ENCODE results near the gene RND1.
"Not testable (repeated sequence)": the region's sequence is repeated elsewhere in the genome, so short reads cannot be mapped to it uniquely, and the experiment has no call there.

The RND1 gene

DNA sequence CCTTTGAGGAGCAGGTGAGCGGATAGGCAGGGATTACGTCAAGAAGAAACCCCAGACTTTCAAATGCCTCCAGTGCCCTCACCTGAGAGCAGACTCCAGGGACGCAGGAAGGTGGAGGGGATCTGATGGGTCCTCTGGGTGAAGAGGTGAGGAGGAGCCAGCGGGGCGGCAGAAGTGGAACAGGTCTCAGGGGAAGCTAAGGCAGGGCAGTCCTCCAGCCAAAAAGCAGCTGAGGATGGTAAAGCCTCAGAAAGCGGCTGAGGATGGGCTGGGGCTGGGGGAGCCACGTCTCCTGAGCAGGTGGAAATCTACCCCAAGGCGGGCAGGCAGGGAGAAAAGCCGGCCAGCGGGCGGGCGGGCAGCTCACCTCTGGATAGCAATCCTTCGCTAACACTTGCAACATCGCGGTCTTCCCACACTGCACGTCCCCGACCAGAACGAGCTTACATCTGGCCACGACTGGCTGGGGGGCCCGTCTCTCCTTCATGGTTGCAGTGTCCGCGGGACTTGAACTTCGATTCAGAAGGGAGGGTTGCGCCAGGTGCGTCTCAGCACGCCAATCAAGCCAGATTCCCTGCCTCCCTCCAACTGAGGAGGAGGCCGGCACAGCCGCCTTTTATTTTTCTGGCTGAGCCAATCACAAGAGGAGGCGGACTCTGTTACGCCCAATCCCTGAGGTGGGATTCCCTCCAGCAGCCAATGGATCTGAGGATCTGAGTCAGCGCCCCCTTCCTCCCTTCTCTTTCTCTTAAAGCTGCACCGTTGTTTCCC lies at the start of gene RND1:
RND1 (minus strand) TSS at position 590 of the 771 bp plus-strand sequence; CDS start at position 487, 103 bp downstream.
- DNase-seq: peak; percentile 88

DNA sequence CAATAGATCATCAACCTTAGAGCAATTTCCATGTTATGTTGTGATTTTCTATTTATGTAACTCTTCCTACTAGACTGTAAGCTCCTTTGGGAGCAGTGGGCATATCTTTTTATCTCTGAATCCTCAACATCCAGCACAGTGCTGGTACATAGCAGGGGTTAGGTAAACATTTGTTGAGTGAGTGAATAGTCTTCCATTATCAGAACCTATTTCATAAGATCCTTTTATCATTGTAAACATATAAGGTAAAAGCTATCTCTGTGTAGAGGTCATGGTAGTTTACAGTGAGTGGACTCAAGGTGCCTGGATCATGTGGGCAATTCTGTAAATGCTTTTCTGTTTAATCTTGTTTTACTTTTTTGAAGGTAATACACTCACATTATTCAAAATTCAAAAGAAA lies 44.5 kb upstream of the RND1 start:
- DNase-seq: no peak

DNA sequence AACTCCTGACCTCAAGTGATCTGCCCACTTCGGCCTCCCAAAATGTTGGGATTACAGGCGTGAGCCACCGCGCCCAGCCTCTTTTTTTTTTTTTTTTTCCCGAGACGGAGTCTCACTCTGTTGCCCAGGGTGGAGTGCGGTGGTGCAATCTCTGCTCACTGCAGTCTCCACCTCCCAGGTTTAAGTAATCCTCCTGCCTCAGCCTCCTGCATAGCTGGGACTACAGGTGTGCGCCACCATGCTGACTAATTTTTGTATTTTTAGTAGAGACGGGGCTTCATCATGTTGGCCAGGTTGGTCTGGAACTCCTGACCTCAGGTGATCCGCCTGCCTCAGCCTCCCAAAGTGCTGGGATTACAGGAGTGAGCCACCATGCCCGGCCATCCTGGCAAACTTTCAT lies 44.0 kb upstream of the RND1 start:
- not testable (repeated sequence) for DNase-seq

DNA sequence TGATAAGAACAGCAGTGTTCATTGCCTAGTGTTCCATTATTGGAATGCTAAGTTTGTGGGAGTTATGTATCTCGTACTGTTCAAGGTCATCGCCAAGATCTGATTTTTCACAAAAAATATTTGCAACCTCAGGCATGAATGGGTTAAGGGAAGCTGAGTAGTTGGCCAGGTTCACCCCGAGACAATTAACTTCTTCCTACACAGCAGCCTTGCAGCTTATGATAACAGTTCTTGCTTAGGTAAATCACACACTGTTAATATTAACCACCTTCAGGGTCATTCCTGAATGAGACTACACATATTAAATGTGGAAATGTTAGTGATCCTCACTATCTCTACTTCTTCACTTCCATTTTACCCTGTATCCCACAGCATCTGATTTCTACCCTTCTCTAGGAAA lies 41.6 kb upstream of the RND1 start:
- no peak for DNase-seq

DNA sequence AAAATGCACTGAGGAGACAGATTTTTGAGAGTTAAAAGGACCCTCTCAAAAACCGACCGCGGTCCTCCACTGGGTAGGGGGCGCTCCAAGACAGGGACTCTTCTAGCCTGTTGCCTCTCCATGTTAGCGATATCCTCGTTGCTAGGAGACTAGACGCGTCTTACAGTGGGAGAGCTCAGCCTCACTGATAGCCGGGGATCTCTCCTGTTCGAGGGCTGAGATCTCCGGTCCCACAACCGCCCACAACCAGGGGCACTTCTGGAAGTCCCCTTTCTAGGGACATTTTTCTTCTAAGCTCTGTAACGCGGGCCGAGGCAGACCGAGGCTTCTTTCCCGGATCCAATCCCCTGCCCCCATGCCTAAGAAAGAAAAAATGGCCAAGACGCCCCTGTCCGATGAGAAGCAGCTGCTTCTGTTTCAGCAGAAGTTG lies 38.3 kb upstream of the RND1 start:
- DNase-seq: peak; percentile 89

DNA sequence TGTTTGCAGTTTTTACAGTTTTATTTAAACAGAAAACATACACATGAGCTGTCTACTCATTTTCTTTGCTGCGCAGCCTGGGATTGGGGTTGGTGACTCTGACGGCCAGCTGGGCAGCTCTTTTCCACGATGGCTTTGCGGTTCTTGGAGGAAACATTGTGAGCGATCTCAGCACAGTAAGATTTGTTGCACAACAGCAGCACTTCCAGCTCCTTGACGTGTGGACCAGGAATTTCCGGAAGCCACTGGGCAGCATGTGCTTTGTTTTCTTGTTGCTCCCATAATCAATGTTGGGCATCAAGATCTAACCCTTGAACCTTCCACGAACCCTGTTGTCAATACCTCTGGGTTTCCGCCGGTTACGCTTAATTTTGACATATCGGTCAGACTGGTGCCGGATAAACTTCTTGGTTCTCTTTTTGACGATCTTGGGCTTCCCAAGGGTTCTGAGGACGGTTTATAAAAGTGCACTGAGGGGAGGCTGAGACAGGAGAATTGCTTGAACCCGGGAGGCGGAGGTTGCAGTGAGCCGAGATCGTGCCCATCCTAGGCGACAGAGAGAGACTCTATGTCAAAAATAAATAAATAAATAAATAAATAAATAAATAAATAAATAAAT lies 37.8 kb upstream of the RND1 start:
- DNase-seq: no peak

DNA sequence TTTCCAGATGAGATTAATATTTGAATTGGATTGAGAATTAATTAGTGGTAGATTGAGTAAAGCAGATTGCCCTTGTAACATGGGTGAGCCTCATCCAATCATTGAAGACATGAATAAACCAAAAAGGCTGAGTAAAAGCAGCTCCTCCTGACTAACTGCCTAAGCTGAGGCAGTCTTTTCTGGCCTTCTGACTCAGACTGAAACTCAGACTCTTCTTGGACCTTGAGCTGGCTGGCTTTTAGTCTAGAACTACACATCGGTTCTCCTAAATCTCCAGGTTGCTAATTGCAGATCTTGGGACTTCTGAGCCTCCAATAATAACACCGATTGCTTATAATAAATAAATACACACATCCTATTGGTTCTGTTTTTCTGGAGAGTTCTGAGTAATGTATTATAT lies 35.6 kb upstream of the RND1 start:
- peak; percentile 13 for DNase-seq

DNA sequence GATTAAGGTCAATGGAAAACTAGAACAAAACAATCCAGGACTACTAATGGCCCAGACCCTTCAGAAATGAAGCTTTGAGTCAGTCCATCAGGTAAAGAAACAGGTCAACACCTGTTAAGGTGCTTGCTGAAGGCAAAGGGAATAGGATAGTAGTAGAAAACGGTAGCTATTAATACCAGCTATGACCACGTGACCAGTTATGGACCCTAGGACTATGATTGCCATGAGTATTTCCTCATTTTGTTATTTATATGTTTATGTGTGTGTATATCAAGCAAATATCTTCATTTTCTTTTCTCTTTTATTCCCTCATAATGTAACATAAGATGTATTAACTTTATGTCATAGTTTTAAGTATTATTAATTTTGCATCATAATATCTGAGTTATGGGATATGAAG lies 34.0 kb upstream of the RND1 start:
- no peak for DNase-seq

DNA sequence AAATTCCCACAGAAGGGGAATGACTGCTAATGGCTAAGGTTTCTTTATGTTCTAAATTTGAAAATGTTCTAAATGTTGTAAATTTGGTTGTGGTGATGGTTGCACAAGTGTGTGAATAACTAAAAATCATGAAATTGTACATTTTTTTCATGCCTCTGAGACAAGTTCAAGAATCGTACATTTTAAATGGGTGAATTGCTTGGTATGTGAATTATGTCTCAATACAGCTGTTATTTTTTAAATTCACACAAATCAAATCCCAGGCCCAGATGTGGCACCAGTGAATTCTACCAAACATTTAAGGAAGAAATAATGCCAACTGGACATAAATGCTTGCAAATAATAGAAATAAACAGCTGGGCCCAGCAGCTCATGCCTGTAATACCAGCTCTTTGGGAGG lies 28.6 kb upstream of the RND1 start:
- no peak for DNase-seq

DNA sequence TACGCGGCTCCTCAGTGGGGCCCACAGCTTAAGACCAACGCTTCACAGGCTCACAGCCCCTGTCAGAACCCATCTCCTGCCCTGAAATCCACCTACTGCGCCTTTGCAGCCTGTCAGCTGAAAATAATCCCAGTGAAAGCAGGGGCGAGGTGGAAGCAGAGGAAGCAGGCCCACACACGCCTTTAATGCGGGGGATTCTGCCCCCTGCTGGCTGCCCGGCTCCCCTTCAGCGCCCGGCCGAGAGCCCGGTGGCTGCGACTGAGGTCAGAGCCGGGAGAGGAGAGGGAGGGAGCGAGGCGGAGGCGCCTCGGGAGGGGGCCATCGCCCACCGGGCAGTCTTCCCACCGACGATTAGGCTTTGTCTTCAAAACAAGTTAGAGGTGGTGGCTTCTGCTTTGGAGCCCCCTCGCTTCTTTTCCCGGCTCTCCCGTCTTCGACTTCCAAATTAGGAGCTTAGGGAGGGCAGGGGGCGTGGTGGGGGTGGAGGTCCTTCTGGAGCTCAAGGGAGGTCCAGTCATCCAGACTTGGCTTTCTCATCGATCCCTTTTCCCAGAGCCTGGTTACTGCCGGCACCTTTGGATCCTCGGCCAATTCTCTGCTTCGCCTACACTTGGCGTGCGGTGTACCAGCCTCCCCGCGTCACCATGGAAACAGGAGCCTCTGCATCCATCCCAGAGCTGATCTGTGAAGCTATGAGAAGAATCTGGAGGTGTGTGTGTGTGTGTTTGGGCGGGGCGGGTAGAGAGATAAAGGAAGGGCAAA lies 25.2 kb upstream of the RND1 start:
- peak; percentile 83 for DNase-seq

DNA sequence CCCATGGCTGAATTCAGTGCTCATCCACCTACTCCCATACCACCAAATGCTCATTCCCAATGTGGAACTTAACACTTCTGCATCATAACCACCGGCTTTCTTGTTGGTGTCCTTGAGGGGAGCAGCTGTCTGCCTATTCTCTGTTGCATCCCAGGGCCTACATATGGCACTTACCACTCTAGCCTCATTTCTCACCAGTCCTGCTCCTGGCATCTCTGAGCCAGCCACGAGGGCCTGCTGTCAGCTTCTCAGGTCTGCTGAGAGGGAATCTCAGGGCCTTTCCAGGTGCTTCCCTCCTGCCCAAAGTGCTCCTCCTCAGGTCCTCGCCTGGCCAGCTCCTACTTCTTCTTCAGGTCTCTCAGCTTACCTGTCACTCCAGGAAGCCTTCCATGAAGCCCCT lies 24.0 kb upstream of the RND1 start:
- no peak for DNase-seq

DNA sequence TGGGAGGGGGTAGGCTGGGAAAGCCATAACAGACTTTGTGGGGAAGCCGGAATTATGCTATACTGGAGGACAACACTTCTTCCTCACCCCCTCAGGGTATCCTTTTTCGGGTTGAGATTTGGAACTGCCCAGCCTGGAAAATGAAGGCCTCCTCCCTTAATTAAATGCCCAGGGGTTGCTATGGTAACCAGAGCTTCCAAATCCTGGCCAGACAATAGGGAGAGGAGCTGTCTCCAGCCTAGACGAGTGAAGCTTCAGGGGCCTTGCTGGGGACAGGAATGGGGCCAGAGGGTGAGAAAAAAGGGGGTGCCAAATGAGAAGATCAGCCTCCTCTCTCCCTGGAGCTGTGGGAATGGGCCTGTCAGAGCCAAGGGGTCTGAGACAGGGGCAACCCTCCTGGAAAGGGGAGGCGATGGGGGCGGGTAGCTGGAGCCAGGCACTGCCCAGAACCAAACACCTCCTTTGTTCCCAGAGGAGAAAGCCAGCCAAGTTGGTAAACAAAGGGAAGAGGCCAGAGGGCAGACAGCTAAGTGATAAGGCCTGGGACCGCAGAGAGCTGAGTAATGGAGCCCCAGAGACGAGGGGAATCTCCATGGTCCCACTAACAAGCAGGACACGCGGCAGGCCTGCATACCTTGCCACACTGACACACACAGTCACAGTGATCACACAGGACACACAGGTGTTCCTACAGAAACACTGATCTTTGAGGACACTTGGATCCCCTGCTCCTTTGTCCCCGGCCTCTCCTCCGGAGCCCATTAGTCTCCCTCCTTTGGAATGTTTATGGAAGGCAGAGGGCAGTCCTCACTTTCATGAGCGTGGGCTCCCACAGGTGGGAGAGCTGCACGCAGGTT lies 17.9 kb upstream of the RND1 start:
- no peak for DNase-seq

DNA sequence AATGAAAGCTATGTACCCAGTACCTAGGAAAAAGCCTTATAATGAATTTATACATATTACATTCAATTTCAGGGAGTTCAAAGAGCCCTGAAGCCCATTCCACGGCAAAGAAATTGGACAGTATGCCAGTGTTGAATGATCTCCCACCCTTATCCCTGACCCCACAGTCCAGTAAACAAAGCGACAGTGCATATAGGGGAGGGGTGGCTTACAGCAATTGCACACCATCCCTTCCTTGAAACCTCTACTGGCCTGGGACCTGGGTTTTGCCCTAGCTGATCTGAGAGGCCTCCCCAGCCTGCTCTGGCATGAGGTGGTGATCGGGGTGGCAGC lies 17.3 kb upstream of the RND1 start:
- DNase-seq: no peak

DNA sequence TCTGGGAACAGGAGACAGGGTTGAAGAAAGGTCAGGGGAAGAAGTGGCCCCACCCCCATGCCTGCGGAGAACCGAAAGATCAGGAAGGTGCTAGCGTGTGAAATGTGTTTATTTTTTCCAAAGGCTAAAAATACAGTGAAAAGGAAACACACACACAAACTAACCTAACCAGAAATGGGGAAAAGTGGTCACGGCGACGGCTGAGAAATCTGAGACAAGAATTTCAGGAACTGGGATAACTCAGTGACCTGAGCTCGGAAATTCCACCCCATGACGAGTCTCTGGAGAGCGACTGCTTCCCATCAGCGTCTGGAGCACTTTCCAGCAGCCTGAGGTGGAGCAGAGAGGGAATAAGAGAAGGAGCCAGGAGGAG lies 16.6 kb upstream of the RND1 start:
- no peak for DNase-seq

DNA sequence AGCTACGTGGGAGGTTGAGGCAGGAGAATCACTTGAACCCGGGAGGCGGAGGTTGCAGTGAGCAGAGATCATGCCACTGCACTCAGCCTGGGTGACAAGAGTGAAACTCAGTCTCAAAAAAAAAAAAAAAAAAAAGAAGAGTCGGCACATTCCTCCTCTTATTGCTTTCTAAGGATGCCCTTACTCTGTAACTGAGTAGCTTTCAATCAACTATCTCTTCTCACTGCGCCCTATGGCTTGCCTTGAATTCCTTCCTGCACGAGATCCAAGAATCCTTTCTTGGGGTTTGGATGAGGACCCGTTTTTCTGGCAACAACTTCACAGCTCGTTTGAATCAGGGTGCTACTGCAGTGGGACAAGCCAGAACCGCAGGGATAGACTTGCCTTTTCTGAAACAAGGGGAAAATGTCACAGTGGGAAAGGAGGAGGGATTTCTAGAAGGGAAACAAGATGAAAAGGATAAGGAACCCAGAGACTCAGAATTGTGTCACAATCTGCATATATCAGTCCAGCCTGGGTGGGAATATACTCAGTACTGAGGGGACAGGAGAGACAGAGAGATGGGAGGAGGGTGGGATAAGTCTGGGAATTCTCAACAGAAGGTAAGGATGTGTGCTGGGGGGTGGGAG lies 16.1 kb upstream of the RND1 start:
- no peak for DNase-seq

DNA sequence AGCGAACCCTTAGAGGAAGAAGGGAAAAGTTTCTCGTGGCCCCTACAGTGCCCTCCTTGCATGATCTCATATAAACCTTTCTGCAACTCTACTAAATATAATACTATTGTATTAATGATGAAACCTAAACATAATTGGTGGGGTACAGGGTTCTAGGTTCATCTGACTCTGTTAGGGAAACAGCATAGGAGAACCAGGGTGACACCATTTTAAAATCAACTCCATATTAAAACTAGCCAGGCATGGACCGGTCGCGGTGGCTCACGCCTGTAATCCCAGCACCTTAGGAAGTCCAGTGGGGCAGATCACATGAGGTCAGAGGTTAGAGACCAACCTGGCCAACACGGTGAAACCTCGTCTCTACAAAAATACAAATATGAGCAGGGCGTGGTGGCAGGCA lies 15.0 kb upstream of the RND1 start:
- no peak for DNase-seq

DNA sequence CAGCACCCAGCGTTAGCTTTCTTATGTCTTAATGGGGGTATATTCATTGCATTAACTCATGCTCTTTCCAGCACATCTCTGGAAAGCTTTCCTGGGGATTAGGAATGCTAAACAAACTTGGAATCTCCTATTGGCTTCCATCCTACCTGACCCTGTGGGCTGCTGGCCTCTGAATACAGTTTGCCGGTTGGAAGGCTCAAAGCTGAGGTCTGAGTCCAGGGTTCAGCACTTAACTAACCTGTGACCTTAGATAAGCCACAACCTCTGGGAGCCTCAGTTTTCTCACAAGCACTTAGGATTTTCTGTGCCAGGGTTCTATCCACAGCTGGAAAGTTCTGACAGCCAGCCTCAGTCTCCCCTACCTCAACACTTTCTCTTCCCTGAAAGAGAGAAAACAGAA lies 12.9 kb upstream of the RND1 start:
- no peak for DNase-seq

DNA sequence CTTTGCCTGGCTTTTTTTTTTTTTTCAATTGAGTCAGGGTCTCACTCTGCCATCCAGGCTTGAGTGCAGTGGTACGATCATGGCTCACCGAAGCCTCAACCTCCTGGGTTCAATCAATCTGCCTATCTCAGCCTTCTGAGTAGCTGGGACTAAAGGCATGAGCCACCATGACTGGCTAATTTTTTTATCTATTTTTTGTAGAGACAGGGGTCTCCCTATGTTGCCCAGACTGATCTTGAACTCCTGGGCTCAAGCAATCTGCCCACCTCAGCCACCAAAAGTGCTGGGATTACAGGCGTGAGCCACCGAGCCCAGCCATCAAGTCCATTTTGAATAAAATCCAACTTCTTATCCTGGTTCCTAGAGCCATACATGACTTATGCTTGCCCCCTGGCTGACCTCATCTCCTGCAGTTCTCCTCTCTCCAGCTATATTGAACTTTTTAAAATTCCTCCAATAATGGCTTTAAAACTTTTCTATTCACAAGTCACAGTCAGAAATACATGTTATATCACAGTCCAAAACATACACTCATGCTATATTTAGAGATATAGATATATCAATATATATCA lies 10.4 kb upstream of the RND1 start:
- no peak for DNase-seq

DNA sequence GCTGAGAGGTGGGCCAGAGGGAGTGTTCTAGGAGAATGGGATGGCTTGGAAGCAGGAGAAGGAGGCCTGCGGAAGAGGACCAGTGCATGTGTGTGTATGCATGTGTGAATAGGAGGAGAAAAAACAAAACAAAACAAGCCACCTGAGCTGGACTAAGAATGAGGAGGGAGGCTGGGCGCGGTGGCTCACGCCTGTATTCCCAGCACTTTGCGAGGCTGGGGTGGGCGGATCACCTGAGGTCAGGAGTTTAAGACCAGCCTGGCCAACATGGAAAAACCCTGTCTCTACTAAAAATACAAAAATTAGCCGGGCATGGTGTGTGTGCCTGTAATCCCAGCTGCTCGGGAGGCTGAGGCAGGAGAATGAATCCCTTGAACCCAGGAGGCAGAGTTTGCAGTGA lies 7.9 kb upstream of the RND1 start:
- not testable (repeated sequence) for DNase-seq

DNA sequence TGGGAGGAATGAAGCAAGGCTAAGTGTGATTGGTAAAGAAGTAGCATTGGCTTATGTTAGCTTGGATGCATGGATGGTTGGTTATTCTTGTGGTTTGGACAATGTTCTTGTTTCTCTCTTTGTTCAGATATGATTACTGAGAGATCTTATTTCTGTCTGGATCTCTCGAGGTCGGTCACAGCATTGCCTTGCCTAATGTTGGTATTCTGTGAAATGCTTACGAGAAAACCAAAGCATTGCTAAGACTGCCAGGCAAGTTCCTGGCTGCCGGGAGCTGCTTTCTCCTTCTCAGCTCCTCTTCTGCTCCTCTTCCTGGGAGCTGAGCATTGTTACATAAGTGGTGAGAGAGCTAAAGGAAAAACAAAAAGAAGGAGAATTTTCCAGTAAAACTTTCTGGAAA lies 7.4 kb upstream of the RND1 start:
- no peak for DNase-seq

DNA sequence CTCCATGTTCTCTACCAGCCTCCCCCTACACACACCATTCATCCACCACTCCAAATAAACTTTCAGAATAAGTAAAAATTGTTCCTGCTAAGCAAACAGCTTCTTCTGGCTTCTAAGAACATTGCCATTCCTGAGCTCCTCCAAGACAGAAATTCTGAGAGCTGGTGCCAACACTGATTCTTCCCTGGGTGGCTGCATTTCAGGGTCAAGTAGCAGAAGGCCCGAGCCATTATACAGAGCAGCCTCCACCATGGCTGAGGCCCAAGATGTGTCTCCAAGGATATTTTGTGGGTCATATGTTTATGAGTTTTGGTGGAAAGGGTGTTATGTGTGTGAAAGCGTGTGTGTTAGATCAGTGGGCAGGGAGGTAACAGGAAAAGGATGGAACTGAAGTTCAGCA lies 3.5 kb upstream of the RND1 start:
- DNase-seq: no peak

DNA sequence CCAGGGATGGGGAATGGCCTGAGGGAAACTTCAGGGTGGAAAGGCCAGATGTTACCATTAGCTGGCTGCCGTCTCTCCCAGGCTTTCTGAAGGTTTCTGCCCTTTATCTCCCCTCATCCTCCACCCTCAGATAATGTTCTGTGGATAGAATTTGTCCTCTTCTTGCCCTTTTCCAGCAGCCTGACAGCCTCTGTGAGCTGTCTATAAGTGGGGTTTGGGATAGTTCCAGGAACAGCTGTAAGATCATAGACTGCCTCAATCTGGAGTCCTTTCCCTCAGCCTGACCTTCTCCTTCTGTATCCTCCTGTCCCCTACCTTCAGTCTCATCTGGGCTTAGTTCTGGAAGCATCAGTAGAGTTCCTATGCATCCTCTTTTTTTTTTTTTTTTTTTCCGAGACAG lies 2.8 kb upstream of the RND1 start:
- DNase-seq: no peak
